ENCODE measurements around the gene NIPBL.

DNA sequence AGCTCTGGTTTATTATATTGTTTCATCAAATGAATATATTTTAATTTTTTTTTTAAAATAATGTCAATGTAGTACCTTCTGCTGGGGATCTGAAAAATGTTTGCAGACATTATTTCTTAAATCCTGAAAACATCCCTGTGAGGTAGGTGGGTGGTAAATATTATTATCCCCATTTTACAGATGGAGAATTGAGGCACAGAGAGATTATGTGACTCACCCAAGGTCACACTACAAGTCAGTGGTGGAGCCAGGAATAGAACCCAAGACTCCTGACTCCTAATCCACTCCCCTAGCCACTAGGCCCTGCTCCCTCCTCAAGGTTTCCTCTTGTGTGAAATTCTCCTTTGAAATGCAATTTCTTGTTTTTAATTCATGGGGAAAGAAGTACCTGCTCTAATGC lies 171.4 kb downstream of the NIPBL start:
- TF ChIP-seq CTCF (IDR thresholded peaks at IDR 0.05) (no peak), POLR2A (IDR thresholded peaks at IDR 0.05) (no peak)
